Activated T-cell treated with anti-CD3 and anti-CD28 coated beads for 4 hours (primary cell): Measurements from ENCODE around the gene ZNRD2.

ENCODE experiments used
- DNase-seq: peaks from one replicate; pipeline ENCODE4 v3.0.0-alpha.2; 2020

Gene ZNRD2

DNA sequence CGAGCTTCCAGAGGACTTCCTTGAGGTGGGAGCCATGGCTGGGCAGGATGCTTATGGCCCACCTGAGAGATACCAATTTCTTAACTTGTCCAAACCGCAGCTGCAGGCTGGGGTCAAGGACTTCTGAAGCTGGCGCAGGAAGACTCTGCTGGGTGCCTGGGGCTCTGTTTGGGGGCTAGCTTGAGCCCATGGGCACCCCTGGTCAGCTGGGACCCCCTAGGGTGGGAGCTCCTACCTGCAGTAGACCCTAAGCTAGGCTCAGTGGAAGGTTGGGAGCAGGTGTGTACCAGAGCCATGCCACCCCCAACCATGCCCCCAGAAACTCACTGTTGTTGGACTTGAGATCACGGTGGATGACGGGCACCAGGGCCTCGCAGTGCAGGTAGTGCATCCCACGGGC, 42.4 kb downstream of the ZNRD2 start:
- DNase-seq = no peak

DNA sequence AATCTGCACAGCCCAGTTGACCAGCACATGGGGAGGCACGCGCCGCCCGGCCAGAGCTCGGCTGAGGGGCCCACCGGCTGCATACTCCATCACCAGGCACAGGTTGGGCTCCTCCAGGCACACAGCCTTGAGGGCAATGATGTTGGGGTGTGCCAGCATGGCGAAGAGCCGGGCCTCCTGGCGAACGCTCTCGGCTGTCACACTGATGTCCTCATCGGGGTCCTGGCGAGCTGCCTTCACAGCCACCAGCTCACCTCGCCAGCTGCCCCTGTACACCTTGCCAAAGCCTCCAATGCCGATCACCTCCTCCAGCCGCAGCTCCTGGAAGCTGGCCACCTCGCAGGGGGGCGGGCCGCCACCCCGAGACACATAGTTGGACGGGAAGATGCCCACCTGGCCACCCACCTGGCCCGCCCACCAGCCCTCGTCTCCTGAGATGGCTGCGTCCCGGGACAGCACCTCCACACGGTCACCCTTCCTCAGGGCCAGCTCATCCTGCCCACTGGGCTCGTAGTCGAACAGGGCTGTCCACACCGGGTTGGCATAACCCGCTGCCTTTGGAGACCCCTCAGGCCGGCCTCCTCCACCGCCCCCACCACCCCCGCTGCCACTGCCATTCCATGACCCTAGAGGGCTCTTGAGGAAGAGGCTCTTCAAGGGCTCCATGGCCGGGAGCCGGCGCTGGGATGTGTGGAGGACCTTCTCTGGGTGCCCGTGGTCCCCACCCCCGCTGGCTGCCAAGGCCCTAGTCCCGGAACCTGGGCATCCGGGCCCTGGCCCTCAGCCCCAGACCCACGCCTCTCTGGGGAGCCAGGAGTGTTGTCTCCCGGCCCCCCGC, 43.0 kb downstream of the ZNRD2 start:
- DNase-seq = no peak

DNA sequence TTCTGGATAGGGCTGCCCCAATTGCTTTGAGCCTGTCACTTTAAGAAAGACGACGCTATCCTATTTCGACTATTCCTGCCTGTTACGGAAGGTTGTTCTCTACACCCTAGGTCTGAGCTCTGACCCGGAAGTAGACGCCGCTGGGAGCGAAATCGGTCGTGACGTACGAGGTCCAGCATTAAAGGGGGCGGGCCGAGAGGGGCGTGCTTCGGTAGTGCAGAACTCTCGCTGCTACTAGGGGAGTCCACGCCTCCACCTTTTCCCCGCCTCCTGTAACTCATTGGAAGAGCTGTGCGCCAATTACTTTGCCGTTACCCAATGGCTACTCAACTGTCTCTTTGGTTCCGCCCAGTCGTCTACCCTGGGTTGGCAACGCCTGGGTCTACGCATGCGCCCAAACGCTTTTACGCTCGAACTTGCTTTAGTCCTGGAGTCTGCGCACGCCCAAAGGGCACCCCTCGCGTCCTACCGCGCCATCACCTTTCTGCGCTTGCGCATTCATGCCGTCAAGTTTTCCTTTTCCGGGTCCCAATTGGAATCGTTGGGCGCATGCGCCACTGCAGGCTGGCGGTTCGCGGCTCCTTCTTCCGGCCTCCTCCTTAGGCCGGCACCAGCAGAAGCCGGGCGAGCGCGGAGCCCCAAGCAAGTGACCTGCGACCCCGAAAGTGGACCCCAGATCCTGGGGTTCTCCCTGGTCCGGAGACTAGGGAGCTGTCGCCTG, 45.1 kb downstream of the ZNRD2 start, which contains the start of gene PCNX3:
TSS of gene PCNX3 (plus strand) at position 548 of the 721 bp plus-strand sequence. CDS start 536 bp downstream, outside the sequence.
- peak; percentile 100 for DNase-seq

DNA sequence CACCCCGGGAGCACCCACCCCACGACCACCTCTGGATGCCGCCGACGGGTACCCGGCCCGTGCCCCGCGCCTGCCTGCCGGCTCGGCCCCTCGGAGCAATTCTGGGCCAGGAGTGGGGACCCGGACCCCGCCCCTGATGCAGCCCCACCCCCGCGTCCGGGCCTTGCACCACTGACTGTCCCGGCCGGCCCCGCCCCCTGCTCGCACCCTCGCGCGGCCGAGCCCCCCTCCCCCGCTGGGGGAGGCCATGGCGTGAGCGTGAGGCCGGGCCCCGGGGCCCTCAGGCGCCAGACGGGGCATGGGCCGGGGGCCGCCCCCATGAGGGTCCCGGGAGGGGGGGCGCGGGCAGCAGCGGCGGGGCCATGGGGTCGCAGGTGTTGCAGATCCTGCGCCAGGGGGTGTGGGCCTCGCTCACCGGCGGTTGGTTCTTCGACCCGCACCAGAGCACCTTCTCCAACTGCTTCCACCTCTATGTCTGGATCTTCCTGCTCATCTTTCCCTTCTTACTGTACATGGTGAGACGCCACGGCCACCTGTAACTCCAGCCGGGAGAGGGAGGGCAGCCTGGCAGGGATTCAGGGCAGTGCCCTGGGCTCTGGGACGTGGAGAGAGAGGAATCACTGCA, 45.8 kb downstream of the ZNRD2 start:
- DNase-seq = no peak

DNA sequence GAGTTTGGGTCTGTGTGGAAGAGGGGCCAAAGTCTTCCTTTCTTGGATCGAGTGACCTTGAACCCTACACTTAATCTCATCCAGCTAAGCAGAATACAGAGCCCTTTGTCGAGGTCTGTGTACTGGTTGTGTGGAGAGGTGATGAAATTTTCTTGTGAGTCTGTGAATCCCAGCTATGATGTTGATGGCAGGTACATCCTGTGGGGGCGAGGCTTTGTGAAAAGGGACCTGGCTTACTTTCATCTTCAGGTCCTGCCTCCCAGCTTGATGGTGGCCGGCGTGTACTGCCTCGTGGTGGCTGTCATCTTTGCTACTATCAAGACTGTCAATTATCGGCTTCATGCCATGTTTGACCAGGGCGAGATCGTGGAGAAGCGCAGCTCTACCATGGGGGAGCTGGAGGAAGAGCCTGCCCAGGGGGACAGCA, 46.3 kb downstream of the ZNRD2 start:
- no peak for DNase-seq

DNA sequence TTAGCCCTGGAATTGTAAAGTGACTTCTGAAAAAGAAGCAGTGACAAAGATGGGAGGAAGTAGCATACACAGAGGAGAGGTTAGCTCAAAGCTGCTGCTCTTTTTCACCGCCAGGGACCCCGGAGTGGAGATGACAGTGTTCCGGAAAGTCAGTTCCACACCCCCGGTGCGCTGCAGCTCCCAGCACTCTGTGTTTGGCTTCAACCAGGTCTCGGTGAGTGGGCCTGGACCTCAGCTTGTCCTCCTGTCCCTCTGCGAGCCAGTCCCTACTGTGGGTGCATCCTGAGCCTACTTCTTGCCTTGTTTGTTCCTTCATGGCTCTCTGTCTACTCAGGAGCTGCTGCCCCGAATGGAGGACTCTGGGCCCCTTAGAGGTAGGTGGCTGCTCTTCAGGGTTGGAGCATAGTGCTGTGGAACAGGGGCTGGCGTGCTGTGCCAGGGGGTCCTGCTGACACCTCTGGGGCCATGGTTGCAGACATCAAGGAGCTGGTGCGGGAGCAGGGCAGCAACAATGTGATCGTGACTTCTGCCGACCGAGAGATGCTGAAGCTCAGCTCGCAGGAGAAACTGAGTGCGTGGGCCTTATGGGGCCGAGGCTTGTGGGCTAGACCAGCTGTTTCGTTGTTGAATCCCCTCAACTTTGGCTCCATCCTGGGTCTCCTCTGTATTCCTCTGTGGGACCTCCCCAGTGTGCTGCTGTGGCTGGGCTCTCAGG, 47.0 kb downstream of the ZNRD2 start:
- DNase-seq = no peak

DNA sequence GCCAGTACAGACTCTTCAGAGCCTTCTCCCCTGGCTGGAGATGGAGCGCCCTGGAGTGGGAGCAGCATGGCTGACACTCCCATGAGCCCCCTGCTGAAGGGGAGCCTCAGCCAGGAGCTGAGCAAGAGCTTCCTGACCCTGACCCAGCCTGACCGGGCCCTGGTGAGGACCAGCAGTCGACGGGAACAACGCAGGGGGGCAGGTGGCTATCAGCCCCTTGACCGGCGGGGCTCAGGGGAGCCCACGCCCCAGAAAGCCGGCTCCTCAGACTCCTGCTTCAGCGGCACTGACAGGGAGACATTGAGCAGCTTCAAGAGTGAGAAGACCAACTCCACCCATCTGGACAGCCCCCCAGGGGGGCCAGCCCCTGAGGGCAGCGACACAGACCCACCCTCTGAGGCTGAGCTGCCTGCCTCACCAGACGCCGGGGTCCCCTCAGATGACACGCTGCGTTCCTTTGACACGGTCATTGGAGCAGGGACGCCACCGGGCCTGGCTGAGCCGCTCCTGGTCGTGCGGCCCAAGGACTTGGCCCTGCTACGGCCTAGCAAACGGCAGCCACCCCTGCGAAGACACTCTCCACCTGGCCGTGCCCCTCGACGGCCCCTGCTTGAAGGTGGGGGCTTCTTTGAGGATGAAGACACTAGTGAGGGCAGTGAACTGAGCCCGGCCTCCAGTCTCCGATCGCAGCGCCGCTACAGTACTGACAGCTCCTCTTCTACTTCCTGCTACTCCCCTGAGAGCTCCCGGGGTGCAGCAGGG, 47.9 kb downstream of the ZNRD2 start:
- no peak for DNase-seq

DNA sequence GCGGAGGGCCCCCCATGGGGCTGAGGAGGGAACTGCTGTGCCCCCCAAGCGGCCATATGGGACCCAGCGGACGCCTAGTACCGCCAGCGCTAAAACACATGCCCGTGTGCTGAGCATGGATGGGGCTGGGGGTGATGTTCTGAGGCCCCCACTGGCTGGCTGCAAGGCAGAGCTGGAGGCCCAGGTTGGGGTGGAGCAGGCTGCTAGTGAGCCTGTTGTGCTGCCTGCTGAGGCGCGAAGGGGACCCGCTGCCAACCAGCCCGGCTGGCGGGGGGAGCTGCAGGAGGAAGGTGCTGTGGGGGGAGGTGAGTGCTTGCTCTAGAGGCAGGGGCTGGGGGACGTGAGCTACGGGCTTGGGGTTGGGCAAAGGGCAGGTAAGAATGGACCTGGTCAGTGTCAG, 48.5 kb downstream of the ZNRD2 start:
- DNase-seq = no peak

DNA sequence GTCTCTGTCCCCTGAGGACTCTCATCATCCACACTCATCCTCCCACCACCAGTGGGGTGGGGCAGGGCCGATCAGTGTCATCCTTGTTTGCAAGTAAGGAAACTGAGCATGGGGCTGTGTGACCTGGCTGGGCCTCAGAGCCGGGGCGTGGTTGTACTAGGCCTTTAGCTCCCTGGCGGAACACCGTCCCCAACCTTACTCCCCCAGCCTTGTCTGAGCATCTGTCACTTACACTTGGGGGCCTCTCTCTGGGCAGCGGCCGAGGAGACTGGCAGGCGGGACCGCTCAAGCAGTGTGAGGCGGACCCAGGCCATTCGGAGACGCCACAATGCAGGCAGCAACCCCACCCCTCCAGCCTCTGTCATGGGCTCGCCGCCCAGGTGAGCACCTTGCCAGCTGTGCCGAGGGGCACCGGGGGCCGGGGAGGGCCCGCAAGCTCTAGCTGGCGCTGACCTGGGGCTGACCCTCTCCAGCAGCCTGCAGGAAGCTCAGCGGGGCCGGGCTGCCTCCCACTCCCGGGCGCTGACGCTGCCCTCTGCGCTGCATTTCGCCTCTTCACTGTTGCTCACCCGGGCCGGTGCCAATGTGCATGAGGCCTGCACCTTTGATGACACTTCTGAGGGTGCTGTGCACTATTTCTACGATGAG, 49.1 kb downstream of the ZNRD2 start:
- DNase-seq = no peak

DNA sequence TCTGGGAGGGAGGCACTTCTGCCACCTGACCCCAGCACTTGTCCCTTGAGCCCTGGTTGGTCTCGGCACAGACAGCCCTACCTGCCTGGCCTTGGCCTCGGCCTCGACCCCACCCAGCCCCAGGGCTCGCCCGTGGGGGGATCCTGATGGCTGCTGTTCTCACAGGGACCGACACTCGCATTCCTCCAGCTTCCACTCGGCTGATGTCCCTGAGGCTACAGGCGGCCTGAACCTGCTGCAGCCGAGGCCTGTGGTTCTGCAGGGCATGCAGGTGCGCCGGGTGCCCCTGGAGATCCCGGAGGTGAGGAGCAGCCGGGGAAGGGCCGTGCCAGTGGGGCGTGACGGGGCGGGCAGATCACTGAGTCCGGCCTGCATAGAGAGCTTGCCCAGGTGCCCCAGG, 50.4 kb downstream of the ZNRD2 start:
- no peak for DNase-seq

DNA sequence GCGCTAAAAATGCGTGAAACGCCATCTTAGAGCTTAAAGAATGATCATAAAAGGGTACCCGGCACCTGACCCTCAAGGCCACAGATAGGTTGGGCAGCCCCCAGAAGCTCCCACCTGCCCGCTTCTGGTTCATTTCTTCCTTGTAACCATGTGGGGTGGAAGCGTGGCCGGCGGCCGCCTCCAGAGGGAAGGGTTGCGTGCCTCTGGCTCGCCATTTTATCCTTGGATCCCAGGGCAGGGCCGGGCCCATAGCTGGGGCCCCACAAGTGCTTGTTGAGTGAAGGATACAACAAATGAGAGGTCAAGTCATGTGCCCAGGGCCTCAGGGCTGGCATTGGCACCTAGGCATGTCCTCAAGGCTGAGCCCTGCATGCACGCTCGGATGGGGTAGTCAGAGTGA, 51.2 kb downstream of the ZNRD2 start:
- DNase-seq = no peak
